Measurements from ENCODE around the gene PPP1R16B.

The PPP1R16B gene

DNA sequence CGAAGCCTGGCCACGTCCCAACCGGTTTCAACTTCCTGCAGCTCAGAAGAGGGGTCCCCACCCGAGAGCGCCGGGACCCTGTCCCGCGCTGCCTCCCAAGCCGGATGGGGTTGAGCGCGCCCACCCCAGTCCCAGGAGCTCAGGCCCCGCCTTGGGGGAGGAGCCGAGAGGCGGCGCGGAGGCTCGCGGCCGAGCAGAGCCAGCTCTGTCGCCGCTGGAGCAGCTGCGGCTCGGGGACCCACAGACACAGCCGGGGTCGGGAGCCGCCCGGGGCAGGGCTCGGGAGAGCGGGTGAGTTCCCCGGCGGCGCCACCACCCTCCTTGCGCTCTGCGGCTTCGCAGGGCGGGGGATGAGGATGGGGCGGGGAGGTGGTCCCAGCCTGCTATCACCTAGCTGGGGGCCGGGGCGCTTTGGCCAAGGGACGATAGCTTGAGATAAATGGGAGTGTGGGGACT lies at the start of gene PPP1R16B:
Gene PPP1R16B (plus strand): TSS at position 196 of the 456 bp plus-strand sequence. CDS start 30,229 bp downstream, outside the sequence.
- peak; percentile 69 to 72 for DNase-seq

GRCh38 chr20:38757145-38757775 lies 48.2 kb upstream of the PPP1R16B start:
- DNase-seq = no peak

- no peak for DNase-seq
Observed at GRCh38 chr20:38759106-38759505, 46.4 kb upstream of the PPP1R16B start.

GRCh38 chr20:38760978-38761377 lies 44.5 kb upstream of the PPP1R16B start:
- DNase-seq = no peak

GRCh38 chr20:38762174-38762573 lies 43.3 kb upstream of the PPP1R16B start:
- no peak for DNase-seq

DNA sequence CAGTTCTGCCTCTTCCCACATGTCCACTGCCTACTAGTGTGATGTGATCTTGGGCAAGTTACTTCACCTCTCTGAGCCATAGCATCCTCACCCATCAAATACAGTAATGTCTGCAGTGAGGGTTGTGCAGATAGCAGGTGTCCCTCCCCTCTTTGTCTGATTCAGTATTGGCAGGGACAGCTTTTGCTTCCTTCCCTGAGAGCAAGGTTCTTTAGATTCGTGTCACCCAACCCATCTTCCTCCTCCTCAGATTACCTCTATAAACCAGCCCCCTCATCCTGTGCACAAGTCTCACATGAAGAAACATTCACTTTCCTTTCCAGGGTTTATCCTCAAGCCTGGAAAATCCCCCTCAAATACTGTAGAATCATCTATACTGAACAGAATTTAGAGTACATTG lies 41.9 kb upstream of the PPP1R16B start:
- DNase-seq = no peak

GRCh38 chr20:38764567-38765318 lies 40.8 kb upstream of the PPP1R16B start:
- DNase-seq = peak; percentile 41 to 49

DNA sequence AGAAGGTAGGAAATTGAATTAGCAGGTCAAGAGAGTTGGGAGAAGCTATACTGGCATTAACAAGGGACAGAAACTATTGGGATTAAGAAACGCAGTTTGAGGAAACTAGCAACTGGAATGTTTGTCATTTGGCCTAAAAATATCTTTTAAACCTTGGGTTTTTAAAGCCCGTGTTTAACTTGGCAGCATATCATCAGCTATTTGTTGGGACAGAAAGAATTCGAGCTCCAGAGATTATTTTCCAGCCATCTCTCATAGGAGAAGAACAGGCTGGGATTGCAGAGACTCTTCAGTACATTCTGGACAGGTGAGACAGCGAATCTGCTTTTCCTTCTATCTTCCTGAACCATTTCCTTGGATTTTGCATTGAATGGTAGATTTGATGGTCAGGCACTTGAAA lies 39.4 kb upstream of the PPP1R16B start:
- no peak for DNase-seq

GRCh38 chr20:38769376-38770295 lies 35.9 kb upstream of the PPP1R16B start:
- DNase-seq = no peak

GRCh38 chr20:38770546-38770945 lies 35.0 kb upstream of the PPP1R16B start:
- no peak for DNase-seq

GRCh38 chr20:38770970-38771369 lies 34.5 kb upstream of the PPP1R16B start:
- DNase-seq = no peak

DNA sequence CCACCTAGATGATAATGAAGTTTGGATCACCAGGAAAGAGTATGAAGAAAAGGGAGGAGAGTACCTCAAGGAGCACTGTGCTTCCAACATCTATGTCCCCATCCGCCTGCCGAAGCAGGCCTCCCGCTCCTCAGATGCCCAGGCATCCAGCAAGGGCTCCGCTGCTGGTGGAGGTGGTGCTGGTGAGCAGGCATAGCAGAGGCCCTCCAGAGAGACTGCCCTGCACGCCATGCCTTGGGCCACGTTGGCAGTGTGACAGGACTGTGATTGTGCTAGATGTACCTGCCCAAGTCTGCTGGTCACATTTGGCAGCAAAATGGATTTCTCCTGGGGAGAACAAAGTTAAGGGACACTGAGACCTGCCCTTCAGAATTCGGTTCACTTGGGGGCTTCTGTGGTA lies 33.9 kb upstream of the PPP1R16B start:
- DNase-seq = no peak

GRCh38 chr20:38774167-38774566 lies 31.3 kb upstream of the PPP1R16B start:
- no peak for DNase-seq

DNA sequence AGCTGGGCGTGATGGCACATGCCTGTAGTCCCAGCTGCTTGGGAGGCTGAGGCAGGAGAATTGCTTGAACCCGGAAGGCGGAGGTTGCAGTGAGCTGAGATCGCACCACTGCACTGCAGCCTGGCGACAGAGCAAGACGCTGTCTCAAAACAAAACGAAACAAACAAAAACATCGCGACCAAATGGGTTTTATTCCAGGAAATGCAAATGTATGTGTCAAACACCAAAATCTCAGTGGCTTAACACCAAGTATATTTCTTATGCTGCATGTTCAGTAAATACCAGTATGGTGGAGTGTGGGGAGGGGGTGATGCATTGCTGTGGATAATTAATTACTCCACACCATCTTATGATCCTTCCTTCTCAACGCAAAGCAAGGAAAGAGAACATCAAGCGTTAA lies 29.1 kb upstream of the PPP1R16B start:
- no peak for DNase-seq

GRCh38 chr20:38779247-38780097 lies 26.0 kb upstream of the PPP1R16B start:
- DNase-seq = no peak

- DNase-seq = no peak
Observed at GRCh38 chr20:38782275-38782674, 23.2 kb upstream of the PPP1R16B start.

- no peak for DNase-seq
Observed at GRCh38 chr20:38787870-38788269, 17.6 kb upstream of the PPP1R16B start.

DNA sequence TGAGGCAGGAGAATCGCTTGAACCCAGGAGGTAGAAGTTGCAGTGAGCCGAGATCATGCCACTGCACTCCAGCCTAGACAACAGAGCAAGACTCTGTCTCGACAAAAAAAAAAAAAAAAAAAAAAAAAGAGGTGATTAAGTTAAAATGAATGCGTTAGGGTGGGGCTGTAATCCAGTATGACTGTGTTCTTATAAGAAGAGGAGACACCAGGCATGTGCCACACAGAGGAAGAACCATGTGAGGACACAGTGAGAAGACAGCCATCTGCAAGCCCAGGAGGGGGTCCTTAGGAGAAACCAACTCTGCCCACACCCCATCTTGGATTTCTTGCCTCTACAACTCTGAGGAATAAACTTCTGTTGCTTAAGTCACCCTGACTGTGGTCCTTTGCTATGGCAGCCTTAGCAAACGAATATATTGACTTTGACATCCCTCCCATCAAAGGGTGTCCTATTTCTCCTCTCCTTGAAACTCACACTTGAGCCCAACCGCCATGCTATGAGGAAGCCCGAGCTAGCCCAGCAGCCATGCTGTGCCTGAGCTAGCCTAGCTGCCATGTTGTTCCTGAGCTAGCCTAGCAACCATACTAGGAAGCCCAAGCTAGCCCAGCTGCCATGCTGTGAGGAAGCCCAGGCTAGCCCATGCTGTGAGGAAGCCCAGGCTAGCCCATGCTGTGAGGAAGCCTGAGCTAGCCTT lies 15.8 kb upstream of the PPP1R16B start:
- no peak for DNase-seq

DNA sequence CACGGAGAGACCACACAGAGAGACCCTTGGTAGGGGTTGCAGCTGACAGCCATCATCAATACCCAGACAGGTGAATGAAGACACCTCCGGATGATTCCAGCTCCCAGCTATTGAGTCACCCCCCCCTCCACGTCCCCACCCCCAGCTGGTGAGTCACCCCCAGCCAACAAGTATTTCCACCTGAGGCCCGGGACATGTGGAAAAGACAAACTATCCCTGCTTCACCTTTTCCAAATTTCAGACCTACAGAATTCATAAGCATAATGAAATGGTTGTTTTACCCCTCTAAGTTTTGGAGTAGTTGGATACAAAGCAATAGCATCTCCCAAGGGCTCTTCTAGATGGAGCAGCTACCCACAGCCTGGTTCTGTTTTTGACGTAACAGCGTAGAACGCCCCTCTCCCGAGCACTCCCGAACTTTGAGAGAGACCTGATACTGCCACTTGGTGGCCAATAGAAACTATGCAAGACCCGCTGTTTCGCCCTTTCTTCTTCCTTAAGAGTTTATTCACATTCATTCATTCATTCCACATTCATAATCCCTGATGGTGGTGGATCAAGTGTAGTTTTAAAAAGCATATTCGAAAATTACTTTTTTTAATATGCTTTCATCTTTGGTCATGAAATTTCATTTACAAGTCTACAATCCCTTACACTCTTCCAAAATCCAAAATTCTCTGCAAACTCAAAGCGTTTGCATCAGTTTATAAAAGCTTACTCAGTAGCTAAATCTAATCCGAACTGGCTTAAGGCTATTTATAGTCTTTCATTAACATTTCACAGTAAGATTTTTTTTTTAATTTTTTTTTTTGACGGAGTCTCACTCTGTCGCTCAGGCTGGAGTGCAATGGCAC lies 15.1 kb upstream of the PPP1R16B start:
- peak in 1 of 2 donors; percentile 42 for DNase-seq

- DNase-seq = no peak
Observed at GRCh38 chr20:38791291-38791690, 14.2 kb upstream of the PPP1R16B start.

DNA sequence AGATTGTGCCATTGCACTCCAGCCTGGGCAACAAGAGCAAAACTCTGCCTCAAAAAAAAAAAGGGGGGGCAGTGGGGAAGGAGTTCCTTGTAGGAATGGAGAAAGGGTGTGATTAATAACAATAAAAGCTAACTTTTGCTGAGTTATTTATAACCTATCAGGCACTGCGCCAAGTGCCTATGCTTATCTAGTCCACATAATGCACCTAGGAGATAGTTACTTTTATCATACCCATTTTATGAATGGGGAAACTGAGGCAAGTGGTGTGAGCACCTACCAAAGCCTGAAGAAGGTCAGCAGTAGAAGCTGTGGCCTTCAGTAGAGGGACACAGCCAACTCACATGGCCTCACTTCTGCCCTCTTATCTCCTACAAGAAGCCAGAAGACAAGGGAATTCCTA lies 13.6 kb upstream of the PPP1R16B start:
- no peak for DNase-seq

Measured in stimulated activated CD4-positive, alpha-beta T cell treated with anti-CD3 and anti-CD28 coated beads, Interleukin-2, amount 100 ng/mL, for 48 hours (primary cell).